ENCODE measurements around the gene PPP1R12B.

Gene PPP1R12B

DNA sequence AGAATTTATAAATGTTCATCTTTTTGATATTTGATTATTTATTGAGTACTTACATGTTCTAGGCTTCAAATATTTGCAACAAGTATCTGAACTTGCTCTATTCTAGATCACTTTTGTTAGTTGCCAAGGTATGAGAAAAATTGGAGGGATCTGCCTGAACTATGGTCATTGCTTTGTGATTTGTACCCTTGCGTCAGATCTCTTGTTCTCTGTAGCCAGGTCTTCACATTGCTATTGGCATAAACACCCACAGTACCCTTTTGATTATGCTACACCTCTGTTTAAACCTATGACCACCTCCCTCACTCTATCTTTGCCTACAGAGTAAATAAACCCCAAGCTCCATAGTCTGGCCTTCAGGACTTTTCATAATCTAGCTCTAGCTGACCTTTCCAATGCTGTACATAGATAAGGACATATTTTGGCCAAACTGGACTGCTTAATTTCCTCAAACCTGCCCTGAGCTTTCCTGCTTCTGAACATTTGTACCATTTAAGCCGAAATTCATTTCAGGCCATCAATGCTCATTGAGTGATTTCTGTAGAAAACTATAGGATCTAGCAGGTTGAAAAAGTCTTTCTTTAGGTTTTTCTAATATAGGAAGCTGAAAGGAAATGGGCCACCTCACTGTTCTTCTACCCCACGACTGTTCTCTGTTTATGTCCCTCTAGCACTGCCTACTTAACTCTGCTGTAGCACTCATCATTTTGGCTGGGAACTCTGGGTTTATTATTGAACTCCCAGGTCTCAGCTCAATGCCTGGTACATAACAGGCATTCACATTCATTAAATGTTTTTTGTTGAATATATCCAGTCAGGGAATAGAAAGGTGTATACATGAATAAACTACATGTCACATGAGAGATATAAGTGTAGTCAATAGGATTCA lies 84.9 kb downstream of the PPP1R12B start:
- no peak for TF ChIP-seq EZH2phosphoT487 (IDR thresholded peaks at IDR 0.05; ENCODE audit: borderline replicate concordance, low read length)
- TF ChIP-seq, protein P1, sequence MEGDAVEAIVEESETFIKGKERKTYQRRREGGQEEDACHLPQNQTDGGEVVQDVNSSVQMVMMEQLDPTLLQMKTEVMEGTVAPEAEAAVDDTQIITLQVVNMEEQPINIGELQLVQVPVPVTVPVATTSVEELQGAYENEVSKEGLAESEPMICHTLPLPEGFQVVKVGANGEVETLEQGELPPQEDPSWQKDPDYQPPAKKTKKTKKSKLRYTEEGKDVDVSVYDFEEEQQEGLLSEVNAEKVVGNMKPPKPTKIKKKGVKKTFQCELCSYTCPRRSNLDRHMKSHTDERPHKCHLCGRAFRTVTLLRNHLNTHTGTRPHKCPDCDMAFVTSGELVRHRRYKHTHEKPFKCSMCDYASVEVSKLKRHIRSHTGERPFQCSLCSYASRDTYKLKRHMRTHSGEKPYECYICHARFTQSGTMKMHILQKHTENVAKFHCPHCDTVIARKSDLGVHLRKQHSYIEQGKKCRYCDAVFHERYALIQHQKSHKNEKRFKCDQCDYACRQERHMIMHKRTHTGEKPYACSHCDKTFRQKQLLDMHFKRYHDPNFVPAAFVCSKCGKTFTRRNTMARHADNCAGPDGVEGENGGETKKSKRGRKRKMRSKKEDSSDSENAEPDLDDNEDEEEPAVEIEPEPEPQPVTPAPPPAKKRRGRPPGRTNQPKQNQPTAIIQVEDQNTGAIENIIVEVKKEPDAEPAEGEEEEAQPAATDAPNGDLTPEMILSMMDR (IDR thresholded peaks at IDR 0.05; ENCODE audit: low read depth, low read length, poor library complexity, severe bottlenecking), result no peak
- H4K20me1 ChIP-seq (ENCODE audit: control insufficient read depth, insufficient read depth, low read depth, low read length), result no peaks in the 10 kb centered on the region
- H3K27me3 ChIP-seq (ENCODE audit: control insufficient read depth, low read length), result no peaks in the 10 kb centered on the region
- H3K27ac ChIP-seq (ENCODE audit: low read depth, low read length), result no peak overlapping the region
- no peaks in the 10 kb centered on the region for H3K9me2 ChIP-seq (replicated peaks; ENCODE audit: control insufficient read depth, low read length)
- H3K79me2 ChIP-seq (ENCODE audit: control insufficient read depth, low read length), result no peaks in the 10 kb centered on the region
- H3K4me2 ChIP-seq (ENCODE audit: low read length), result no peak overlapping the region
- no peak overlapping the region for H3K4me3 ChIP-seq (ENCODE audit: low read length)
- H3K9me3 ChIP-seq (ENCODE audit: control insufficient read depth, insufficient read depth, low read length), result no peaks in the 10 kb centered on the region
- no peaks in the 10 kb centered on the region for H3F3A ChIP-seq (ENCODE audit: control insufficient read depth, insufficient read depth)
- peaks cover 11% of the 10 kb centered on the region; the same call in 1 of the 2 replicates for H3K36me3 ChIP-seq (ENCODE audit: control insufficient read depth, low read length)
- H3K4me1 ChIP-seq (ENCODE audit: control insufficient read depth, low read length), result no peaks in the 10 kb centered on the region

DNA sequence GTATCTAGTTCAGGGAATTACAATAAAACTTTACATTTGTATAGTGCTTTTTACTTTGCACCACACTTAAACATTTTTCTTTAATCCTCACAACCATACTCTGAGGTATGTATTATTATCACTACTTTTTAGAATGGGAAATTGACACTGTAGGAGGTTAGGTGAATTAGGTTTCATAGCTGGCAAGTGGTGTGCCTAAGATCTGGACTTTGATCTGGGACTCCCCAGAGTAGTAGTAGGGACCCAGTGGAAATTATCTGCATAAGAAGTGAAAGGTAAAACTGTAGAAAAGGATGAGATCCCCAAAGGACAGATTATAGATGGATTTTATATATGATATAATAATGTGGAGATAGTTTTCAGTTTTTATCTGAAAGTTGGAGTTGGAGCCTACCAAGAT lies 85.6 kb downstream of the PPP1R12B start:
- H3K79me2 ChIP-seq (ENCODE audit: control insufficient read depth, low read length), result no peaks in the 10 kb centered on the region
- no peaks in the 10 kb centered on the region for H3K9me2 ChIP-seq (replicated peaks; ENCODE audit: control insufficient read depth, low read length)
- H3K9me3 ChIP-seq (ENCODE audit: control insufficient read depth, insufficient read depth, low read length), result no peaks in the 10 kb centered on the region
- no peak overlapping the region for H3K4me3 ChIP-seq (ENCODE audit: low read length)
- no peaks in the 10 kb centered on the region for H3F3A ChIP-seq (ENCODE audit: control insufficient read depth, insufficient read depth)
- no peak overlapping the region for H3K27ac ChIP-seq (ENCODE audit: low read depth, low read length)
- H3K4me2 ChIP-seq (ENCODE audit: low read length), result no peak overlapping the region
- H3K4me1 ChIP-seq (ENCODE audit: control insufficient read depth, low read length), result peaks cover 3% of the 10 kb centered on the region
- H3K36me3 ChIP-seq (ENCODE audit: control insufficient read depth, low read length), result peaks cover 12% of the 10 kb centered on the region; the same call in 1 of the 2 replicates
- no peaks in the 10 kb centered on the region for H3K27me3 ChIP-seq (ENCODE audit: control insufficient read depth, low read length)
- TF ChIP-seq, protein P1 (IDR thresholded peaks at IDR 0.05; ENCODE audit: low read depth, low read length, poor library complexity, severe bottlenecking), result no peak
- TF ChIP-seq EZH2phosphoT487 (IDR thresholded peaks at IDR 0.05; ENCODE audit: borderline replicate concordance, low read length), result no peak
- no peaks in the 10 kb centered on the region for H4K20me1 ChIP-seq (ENCODE audit: control insufficient read depth, insufficient read depth, low read depth, low read length)

DNA sequence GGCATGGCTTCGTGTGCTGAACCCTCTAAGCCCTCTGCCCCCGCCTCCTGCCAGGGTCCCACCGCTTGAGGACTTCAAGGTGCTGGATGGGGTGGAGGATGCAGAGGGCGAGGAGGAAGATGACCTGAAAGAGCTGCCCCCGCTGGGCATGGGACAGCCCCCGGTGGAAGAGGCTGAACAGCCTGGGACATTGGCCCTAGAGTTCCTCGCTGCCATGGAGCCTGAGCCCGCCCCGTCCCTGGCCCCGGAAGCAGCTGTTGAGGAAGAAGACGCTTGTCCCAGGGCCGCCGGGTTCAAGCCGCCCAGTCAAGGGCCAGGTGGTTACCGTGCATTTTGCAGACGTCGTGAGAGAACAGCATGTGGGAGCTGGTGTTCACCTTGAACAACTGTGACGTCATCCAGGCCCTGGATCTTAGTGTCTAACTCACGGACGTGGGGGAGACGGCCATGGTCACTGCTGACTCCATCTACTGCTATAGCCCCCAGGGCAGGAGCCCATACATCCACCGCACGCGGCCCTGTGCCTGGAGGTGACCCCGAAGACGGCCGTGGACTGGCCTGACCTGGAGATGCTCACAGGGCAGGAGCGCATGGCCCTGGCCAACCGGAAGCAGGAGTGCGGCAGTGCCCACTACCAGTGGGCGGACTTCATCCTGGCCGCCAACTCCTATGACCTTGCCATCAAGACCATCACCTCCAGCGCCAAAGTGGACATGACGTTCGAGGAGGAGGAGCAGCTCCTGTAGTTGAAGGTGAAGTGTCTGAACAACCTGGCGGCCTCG lies 90.1 kb downstream of the PPP1R12B start:
- H3K4me2 ChIP-seq (ENCODE audit: low read length), result no peak overlapping the region
- H3F3A ChIP-seq (ENCODE audit: control insufficient read depth, insufficient read depth), result no peaks in the 10 kb centered on the region
- H3K27ac ChIP-seq (ENCODE audit: low read depth, low read length), result no peak overlapping the region
- H3K36me3 ChIP-seq (ENCODE audit: control insufficient read depth, low read length), result peaks cover 14% of the 10 kb centered on the region; the same call in 1 of the 2 replicates
- H3K79me2 ChIP-seq (ENCODE audit: control insufficient read depth, low read length), result no peaks in the 10 kb centered on the region
- H3K9me2 ChIP-seq (replicated peaks; ENCODE audit: control insufficient read depth, low read length), result no peaks in the 10 kb centered on the region
- no peak for TF ChIP-seq EZH2phosphoT487 (IDR thresholded peaks at IDR 0.05; ENCODE audit: borderline replicate concordance, low read length)
- TF ChIP-seq, protein P1 (IDR thresholded peaks at IDR 0.05; ENCODE audit: low read depth, low read length, poor library complexity, severe bottlenecking), result no peak
- H4K20me1 ChIP-seq (ENCODE audit: control insufficient read depth, insufficient read depth, low read depth, low read length), result no peaks in the 10 kb centered on the region
- no peaks in the 10 kb centered on the region for H3K9me3 ChIP-seq (ENCODE audit: control insufficient read depth, insufficient read depth, low read length)
- no peaks in the 10 kb centered on the region for H3K27me3 ChIP-seq (ENCODE audit: control insufficient read depth, low read length)
- H3K4me1 ChIP-seq (ENCODE audit: control insufficient read depth, low read length), result peaks cover 16% of the 10 kb centered on the region
- no peak overlapping the region for H3K4me3 ChIP-seq (ENCODE audit: low read length)
